Skin epidermis (tissue), 12 donors: ENCODE measurements around the gene TIAM2.
A peak's percentile ranks its signal among the peaks of the same experiment; 100 is the strongest.
"Not testable (repeated sequence)": the region's sequence is repeated elsewhere in the genome, so short reads cannot be mapped to it uniquely, and the experiment has no call there.

Experiments used
- H3K27ac ChIP-seq, 21 experiments: fragments of 200-600 bp; sonication (generic) in 11 of 21; one replicate each; pipeline ENCODE4 v1.5.0; 2020; ENCODE audit warnings: mild to moderate bottlenecking in 3 of 21, inconsistent platforms in 2 of 21, moderate library complexity in 2 of 21
- H3K4me3 ChIP-seq, 7 experiments: fragments of 200-600 bp; sonication (generic) in 2 of 7; one replicate each; pipeline ENCODE4 v1.5.0; 2020; ENCODE audit warnings: inconsistent platforms in 2 of 7, mild to moderate bottlenecking in 2 of 7, moderate library complexity in 1 of 7

The TIAM2 gene

GRCh38 chr6:155263373-155264063, 268.4 kb downstream of the TIAM2 start, which contains the start of gene CLDN20:
Gene CLDN20 (plus strand): TSS chr6:155264013. CDS start chr6:155275720, 11,707 bp downstream.
- H3K27ac ChIP-seq: peak within 1 kb of the TSS in 9 of 21 experiments; percentile 5 to 75 (median 44)
- H3K4me3 ChIP-seq: no peak within 1 kb of the TSS

GRCh38 chr6:155264693-155265320, 269.7 kb downstream of the TIAM2 start:
- H3K4me3 ChIP-seq: no peak overlapping the region
- peak overlapping the region in 11 of 21 experiments; percentile 5 to 75 (median 47) for H3K27ac ChIP-seq

- no peak overlapping the region for H3K27ac ChIP-seq
- no peak overlapping the region for H3K4me3 ChIP-seq
Measured at GRCh38 chr6:155265843-155266535, 270.9 kb downstream of the TIAM2 start.

- Histone ChIP-seq H3K4me3 (no peak overlapping the region), H3K27ac (no peak overlapping the region)
Measured at GRCh38 chr6:155267411-155267810, 272.3 kb downstream of the TIAM2 start.

GRCh38 chr6:155268088-155268867, 273.2 kb downstream of the TIAM2 start:
- H3K27ac ChIP-seq, H3K4me3 ChIP-seq: not testable (repeated sequence)

GRCh38 chr6:155269765-155270164, 274.6 kb downstream of the TIAM2 start:
- H3K27ac ChIP-seq: peak overlapping the region in 1 of 21 experiments; percentile 19
- H3K4me3 ChIP-seq: no peak overlapping the region

GRCh38 chr6:155270561-155271091, 275.5 kb downstream of the TIAM2 start:
- Histone ChIP-seq H3K27ac (peak overlapping the region in 1 of 21 experiments; percentile 68), H3K4me3 (no peak overlapping the region)

GRCh38 chr6:155271145-155271544, 276.0 kb downstream of the TIAM2 start:
- H3K4me3 ChIP-seq: no peak overlapping the region
- peak overlapping the region in 2 of 21 experiments; percentile 8 to 68 for H3K27ac ChIP-seq

GRCh38 chr6:155272353-155273232, 277.5 kb downstream of the TIAM2 start:
- peak overlapping the region in 1 of 7 experiments; percentile 13 for H3K4me3 ChIP-seq
- peak overlapping the region in 11 of 21 experiments; percentile 13 to 70 (median 47) for H3K27ac ChIP-seq

- Histone ChIP-seq H3K4me3 (no peak overlapping the region), H3K27ac (peak overlapping the region in 13 of 21 experiments; percentile 10 to 68 (median 34))
Measured at GRCh38 chr6:155273431-155273830, 278.3 kb downstream of the TIAM2 start.

- Histone ChIP-seq H3K27ac (peak overlapping the region in 14 of 21 experiments; percentile 3 to 68 (median 38)), H3K4me3 (no peak overlapping the region)
Measured at GRCh38 chr6:155274106-155274505, 279.0 kb downstream of the TIAM2 start.

GRCh38 chr6:155274533-155274932, 279.4 kb downstream of the TIAM2 start:
- Histone ChIP-seq H3K4me3 (no peak overlapping the region), H3K27ac (peak overlapping the region in 12 of 21 experiments; percentile 3 to 68 (median 33))

GRCh38 chr6:155275808-155276480, 280.8 kb downstream of the TIAM2 start:
- peak overlapping the region in 4 of 21 experiments; percentile 13 to 55 (median 30) for H3K27ac ChIP-seq

GRCh38 chr6:155276638-155277037, 281.5 kb downstream of the TIAM2 start:
- H3K27ac ChIP-seq: peak overlapping the region in 1 of 21 experiments; percentile 32

More at GRCh38 chr6:155275808-155276480, 280.8 kb downstream of the TIAM2 start:
- H3K4me3 ChIP-seq: no peak overlapping the region

GRCh38 chr6:155278319-155279049, 283.4 kb downstream of the TIAM2 start:
- Histone ChIP-seq H3K4me3 (no peak overlapping the region), H3K27ac (peak overlapping the region in 4 of 21 experiments; percentile 14 to 45 (median 26))

More at GRCh38 chr6:155276638-155277037, 281.5 kb downstream of the TIAM2 start:
- no peak overlapping the region for H3K4me3 ChIP-seq

GRCh38 chr6:155284775-155285174, 289.7 kb downstream of the TIAM2 start:
- Histone ChIP-seq H3K27ac (no peak overlapping the region), H3K4me3 (no peak overlapping the region)

- H3K4me3 ChIP-seq: no peak overlapping the region
- no peak overlapping the region for H3K27ac ChIP-seq
Measured at GRCh38 chr6:155287762-155288161, 292.6 kb downstream of the TIAM2 start.
